ENCODE data around the gene GALM.
"Not testable (repeated sequence)": the region's sequence is repeated elsewhere in the genome, so short reads cannot be mapped to it uniquely, and the experiment has no call there.

The GALM gene

DNA sequence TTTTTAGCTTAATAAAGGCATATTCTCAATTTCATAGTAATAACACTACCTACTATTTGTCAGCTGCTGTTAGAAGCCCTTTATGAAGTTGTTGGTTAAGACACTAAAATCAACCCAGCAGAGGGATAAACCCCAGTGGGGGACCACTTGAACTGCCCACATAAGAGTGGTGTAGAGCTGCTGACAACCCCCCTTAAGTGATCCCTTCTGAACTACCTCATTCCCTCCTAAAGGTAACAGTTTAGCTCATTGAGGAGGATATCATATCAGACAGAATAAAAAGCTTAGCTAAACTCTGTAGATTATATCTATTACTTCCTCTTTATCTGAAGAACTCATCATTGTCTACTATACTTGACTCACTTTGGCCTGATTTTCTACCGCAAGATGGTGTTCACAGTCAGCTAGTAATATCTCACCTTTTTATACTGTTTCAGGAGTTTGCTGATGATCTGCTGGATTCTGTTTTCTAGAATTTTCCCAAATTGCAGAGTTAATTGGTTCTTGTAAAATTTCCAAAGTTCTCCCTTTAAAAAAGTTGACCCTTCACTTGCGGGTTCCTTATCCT, 16.2 kb downstream of the GALM start:
- DNase-seq (ENCODE audit: low read depth in 2 of 2), result no peak

DNA sequence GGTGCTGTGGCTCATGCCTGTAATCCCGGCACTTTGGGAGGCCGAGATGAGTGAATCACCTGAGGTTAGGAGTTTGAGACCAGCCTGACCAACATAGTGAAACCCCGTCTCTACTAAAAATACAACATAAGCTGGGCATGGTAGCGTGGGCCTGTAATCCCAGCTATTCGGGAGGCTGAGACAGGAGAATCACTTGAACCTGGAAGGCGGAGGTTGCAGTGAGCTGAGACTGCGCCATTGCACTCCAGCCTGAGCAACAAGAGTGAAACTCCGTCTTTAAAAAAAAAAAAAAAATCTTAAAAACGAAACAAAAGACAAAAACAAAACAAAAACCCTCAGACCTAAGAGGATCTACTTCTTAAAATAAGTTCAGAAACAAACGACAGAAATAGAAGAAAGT, 16.7 kb downstream of the GALM start:
- not testable (repeated sequence) for DNase-seq (ENCODE audit: low read depth in 2 of 2)

DNA sequence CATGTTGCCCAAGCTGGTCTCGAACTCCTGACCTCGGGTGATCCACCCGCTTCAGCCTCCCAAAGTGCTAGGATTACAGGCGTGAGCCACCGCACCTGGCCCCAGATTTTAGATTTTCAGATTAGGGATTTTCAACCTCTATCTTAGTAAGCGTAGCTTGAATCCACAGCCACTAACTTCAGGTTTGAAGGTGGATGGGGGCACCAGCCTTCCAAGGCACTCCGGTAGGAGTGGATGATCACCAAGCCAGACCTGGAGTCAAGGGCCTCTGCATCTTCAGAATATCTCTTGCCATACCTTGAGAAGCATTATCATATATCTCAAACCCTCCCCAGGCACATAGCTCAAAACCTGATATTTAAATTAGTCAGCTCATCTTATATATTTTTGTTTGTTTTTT, 17.9 kb downstream of the GALM start:
- DNase-seq (ENCODE audit: low read depth in 2 of 2), result no peak

DNA sequence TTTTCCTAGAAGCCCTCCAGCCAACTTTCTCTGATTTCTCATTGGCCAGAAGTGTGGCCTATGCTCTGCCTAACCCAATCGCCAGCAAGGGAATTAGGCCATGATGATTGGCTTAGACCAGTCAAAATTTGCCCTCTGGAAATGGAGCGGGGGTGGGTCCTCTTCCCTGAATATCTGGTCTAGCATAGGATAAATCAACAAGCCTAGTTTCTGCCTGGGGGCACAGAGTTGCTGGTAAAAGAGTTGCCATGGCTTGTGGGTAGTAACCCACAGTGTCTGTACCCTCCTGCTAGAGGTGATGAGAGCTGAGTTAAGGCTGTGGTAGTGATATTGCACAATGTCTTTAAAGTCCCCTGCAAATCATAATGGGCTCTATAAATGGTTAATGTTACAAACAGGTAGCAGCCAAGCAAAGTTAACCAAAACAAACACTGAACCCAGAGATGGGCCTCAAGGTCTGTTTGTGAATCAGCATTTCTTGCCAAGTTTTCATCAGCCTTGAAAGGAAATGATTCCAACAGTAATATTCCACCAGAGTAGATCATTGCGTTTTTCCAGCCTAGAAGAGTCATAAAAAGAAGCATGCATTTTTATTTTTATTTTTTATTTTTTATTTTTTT, 19.3 kb downstream of the GALM start:
- DNase-seq (ENCODE audit: low read depth in 2 of 2), result no peak

DNA sequence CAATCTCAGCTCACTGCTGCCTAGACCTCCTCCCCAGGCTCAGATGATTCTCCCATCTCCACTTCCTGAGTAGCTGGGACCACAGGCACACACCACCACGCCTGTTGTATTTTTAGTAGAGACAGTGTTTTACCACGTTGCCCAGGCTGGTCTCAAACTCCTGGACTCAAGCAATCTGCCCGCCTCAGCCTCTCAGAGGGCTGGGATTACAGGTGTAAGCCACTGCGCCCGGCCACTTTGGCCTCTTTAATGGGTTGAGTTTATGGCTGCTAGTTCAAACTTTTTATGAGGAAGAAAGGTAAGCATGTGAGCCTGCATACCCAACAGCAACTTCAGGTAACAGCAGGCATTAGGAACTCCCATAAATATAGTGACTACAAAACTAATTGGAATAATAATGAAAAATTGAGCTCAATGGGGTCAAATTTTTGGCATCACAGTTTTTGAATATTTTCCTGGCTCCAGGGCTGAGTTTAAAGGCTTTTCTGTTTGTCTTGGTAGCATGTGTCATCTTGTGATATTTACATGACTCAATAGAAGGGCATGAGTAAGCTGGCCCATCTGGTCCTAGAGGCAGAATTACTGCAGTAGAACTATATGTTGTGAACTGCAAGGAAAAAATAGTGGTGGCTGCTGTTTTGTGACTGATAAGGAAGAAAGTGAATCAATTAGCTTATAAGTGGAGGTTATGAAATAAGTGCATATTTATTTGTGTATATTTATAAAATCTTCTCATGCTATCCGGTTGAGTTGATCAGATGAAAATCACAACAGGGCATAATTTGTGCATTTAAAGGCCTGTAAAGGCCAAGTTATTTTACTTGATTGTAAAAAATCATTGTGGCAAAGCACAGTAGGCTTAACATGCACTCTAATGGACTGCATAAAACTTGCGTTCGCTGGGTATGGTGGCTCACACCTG, 24.8 kb downstream of the GALM start:
- no peak for DNase-seq (ENCODE audit: low read depth in 2 of 2)

DNA sequence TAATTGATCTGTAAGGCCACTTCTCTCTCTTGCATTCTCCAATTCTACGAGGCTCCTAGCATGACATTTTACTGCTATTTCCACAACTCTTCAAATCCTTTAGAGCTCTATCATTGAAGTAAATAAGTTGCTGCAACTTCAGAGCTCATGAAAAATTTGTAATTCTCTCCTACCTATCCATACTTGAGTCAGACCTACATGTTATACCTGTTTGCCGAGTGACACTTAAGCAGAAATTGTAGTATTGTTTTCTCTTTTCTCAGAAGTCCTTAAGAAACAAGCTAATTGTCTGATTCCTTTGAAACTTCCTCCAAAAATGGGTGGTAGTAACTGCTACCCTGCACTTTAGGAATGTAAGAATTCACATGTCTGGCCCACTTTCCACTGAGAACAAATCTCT, 26.1 kb downstream of the GALM start:
- no peak for DNase-seq (ENCODE audit: low read depth in 2 of 2)

DNA sequence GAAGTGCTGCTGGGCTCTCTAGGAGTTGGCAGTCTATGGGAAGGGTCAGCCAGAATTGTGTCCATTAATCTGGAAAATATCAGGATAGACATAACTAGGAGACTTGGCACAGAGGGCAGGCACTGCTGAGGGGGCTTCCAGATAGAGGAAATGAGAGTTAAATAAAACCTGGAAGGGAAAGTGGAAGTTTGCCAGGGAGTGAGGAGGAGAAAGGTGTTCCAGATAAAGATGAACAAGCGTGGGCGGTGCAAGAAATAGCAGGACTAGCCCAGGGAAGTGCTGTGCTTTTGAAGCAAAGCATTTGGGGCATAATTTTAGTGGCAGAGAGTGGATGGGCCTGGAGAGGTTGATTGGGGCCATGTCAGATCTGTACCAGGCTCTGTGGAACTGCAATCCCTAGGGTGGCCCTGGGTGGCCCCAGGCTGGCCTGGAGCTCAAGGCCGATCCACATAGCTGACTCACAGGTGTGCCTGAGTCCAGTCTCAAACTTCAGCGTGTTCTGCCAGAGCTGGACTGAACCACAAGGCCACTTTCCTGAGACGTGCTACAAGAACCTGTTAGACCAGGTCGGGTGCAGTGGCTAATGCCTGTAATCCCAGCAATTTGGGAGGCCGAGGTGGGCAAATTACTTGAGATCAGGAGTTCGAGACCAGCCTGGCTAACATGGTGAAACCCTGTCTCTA, 26.9 kb downstream of the GALM start:
- no peak for DNase-seq (ENCODE audit: low read depth in 2 of 2)

DNA sequence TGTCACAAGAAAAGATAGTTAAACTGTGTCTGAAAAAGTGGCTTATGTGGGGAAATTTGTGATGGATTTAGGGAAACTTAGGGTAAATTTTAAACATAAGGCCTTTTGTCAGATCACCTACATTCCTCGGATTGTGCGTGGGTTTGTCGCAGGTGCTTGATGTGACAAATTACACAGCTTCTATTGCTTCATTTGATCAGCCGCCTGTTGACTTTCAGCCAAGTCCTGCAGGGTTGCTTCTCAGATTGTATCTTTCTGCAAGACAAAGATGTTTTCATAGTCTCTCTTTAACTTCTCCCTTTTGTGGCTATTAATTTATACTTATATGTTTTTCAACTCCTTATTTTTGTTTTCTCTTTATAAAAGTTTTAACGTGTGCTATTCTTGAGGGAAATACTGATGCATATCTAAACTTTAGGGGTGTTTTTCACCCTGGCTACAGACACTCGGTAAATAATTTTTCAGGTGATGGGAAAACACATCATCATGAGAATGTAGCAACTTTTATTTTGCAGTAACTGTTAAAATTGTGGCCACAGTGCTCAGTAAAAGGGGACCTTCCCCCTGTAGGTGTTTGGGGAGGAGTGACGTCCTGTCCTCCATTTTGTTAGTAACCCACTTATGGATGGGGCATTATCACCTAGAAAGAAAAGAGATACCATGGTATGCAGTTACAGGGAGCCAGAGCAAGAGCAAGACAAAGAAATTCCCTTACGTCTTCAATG, 31.4 kb downstream of the GALM start:
- DNase-seq (ENCODE audit: low read depth in 2 of 2), result no peak

DNA sequence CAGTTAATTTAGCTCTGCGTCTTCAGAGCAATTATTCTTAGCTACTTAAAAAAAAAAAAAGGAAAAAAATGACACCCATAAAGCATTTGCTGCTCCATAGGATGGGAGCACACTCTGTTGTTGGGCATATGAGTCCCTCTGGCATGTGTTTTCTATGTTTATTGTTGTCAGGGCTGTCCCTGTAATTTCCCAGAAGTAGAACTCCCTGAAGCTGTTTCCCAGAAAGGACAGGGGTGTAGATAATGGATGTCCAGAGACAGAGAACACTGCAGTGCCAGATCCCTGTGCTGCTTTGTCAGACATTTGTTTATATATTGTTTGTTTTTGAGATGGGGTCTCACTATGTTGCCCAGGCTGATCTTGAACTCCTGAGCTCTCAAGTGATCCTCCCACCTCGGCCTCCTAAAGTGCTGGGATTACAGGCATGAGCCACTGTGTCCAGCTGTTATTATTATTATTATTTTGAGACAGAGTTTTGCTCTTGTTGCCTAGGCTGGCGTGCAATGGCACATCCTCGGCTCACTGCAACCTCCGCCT, 32.6 kb downstream of the GALM start:
- DNase-seq (ENCODE audit: low read depth in 2 of 2), result no peak

DNA sequence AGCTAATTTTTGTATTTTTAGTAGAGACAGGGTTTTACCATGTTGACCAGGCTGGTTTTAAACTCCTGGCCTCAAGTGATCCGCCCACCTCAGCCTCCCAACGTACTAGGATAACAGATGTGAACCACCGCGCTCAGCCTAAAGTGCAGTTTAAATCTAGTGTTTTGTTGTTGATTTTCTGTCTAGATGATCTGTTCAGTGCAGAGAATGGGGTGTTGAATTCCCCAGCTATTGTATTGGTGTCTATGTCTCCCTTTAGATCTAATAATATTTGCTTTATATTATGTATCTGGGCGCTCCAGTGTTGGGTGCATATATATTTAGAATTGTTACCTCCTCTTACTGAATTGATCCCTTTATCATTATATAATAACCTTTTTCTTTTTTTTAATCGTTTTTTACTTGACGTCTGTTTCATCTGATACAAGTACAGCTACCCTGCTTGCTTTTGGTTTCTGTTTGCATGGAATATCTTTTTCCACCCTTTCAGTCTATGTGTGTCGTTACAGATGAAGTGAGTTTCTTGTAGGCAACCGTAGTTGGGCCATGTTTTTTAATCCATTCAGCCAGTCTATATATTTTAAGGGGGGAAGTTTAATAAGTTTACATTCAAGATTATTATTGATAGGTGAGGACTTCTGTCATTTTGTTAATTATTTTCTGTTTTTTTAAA, 34.3 kb downstream of the GALM start:
- DNase-seq (ENCODE audit: low read depth in 2 of 2), result no peak

DNA sequence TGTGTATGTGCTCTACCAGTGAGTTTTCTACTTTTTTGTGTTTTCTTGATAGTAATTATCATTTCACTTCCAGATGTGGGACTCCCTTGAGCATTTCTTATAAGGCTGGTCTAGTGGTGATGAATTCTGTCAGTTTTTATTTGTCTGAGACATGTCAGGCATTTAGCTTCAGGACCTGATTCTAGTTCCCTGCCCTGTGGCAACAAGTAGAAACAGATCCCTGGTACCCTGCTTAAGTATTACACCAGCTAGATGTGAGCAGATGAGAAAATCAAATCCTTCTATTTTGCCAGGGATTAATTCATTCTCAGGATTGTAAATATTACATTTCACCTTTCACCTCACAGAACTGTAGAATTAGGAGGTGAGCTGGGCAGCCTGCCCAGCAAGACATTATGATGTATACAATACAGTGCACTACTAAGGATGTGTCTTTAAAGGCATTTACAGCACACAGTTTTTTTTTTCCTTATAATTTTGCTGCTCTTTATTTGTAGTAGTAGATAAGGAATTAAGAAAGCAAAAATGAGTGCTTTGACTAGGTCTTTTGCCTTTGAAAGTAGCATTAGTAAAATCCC, 35.1 kb downstream of the GALM start:
- DNase-seq (ENCODE audit: low read depth in 2 of 2), result no peak

DNA sequence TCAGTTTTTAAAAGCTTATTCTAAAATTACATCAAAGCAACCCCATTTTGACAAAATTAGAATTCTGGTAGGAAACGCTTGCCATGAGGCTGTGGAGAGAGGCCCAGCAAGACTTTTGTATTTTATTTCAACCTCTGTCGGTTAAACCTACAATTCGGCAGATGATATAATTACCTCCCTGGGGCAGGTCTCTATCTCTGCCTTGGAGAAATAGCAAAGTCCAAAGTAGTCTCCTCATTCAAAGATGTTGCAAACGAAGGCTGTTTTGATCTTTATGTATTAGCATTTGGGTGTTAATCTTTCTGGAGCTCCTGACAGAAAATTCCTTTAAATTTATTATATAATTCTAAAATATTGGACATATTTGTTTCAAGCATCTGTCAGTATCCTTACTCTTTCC, 35.6 kb downstream of the GALM start:
- no peak for DNase-seq (ENCODE audit: low read depth in 2 of 2)

DNA sequence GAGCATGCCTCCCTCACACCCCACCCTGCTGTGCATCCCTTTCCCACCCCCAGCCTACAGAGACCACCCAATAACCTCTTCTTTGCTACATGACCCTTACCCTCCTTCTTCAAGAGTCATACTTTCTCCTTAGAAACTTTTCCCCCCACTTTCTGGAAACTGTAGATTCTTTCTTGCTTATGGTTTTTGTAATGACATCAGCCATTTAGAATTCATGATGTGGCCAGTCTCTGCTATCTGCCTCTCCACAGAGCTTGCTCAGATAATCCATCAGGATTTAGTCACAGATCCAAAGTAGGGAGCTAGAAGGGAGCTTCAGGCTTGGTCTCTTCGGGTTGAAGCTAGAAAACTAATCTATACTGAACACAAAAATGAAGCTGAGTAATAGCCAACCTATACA, 36.5 kb downstream of the GALM start:
- no peak for DNase-seq (ENCODE audit: low read depth in 2 of 2)

DNA sequence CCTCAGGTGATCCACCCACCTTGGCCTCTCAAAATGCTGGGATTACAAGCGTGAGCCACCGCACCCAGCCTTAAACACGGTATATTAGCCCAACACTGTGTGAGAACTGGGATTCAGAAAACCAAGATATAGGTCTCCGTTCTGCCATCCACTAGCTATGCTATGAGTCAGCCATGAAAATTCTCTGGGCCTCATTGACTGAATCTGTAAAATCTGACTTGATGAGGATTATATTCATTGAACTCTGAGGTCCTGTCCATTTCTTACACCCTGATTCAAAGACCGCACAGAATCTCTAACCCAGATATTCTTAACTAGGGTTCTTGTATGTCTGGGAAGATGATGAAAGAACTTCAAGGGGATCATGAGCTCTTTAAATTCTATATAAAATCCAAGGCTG, 37.4 kb downstream of the GALM start:
- DNase-seq (ENCODE audit: low read depth in 2 of 2), result not testable (repeated sequence)

DNA sequence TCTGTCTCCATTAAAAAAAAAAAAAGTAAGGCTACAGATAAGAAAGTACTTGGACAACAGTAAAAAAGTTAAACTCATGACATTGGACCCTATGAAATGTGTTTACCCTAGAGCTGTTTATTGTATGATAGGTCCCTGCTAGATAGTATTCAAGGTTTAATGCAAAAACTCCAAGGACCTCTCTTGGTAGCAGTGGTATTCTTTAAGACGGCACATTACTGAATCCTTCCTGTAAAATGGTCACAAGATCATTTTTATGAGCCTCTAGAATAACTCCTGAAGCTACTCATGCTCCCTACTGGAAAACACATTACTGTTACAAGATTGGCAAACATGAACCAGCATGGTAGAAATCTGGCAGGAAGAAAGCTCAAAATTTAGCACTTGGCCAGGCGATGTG, 38.8 kb downstream of the GALM start:
- no peak for DNase-seq (ENCODE audit: low read depth in 2 of 2)

DNA sequence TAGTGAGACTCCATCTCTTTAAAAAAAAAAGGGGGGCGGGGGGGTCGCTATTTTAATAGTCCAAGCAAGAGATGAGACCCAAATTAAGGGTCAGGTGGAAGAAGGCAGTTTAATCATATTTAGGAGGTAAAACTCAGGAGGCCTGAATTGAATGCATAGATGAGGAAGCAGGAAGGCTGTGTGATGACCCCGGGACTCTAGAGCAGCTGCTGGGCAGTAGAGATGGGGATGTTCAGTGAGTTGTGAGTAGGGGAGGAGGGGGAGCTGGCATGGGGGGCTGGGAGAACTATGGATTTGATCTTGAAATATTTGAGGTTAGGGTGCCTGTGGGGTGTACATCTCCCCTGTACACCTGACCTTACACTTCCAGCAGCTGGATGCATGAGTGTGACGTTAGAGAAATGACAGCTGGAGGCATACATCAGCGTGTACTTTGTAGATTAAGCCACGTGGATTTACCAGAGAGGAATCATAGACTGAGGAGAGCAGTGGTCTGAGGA, 41.0 kb downstream of the GALM start:
- no peak for DNase-seq (ENCODE audit: low read depth in 2 of 2)

DNA sequence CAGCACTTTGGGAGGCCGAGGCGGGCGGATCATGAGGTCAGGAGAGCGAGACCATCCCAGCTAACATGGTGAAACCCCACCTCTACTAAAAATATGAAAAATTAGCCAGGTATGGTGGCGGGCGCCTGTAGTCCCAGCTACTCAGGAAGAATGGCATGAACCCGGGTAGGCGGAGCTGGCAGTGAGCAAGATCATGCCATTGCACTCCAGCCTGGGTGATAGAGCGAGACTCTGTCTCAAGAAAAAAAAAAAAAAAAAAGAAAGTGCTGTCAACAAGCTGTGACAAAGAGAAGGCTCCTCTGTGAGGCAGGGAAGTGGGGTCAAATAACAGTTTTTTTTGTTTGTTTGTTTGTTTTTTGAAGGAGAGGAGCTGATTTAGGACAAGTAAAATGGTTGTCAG, 42.6 kb downstream of the GALM start:
- DNase-seq (ENCODE audit: low read depth in 2 of 2), result not testable (repeated sequence)

DNA sequence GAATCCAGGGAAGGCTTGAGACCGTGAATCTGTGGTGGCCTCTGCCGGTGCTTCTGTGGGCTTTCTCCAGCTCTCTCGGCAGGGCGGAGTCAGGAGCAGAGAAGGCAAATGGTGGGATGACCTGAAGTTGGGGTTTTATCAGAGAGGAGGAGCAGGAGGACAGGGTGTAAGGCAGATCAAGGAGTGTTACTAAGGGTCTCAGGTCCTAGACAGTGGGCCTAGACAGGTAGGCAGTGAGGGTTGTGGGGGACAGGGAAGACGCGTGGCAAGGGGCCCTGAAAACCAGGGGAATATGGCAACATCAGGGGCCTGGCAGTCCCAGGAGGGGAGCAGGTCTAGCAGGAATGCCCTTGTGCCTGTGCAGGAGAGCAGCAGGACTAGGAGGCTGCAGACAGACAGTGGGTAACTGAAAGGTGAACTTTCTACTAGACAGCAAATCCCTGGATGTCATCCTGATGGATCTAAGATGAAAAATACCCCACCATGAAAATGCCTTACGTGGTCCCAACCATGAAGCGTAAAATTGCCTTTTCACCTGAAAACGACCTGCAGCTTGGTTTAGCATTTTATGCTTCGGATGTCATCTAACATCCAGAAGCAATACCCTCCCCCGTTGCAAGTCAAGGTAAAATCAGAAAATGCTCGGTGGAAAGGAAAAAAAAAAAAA, 43.1 kb downstream of the GALM start:
- DNase-seq (ENCODE audit: low read depth in 2 of 2), result no peak

DNA sequence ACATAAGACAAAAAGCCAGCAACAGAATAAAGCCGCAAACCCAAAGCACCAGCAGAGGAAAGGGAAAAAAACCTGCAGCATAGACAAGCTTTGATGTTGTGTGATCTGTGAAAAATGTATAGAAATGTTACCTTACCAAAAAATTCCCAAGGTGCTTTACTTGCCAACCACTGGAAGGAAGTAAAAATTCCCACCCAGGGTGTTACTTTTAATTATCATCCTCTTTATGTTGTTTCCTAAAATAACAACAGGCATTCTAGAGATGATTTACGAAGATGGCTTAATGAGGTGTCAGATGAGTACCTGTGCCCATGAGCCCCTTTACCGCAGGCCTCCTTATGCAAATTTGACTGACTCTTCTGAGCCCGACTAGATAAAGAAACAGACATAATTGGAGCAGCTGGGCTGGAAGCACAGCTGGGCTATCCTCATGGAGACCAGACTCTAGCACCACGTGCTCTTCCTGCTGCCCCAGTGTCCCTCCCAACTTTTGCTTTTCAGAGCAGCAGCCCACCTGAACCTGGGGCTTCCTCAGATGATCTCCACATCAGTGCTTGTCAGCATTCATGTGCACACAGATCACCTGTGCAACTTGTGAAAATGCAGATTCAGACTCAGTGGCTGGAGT, 43.8 kb downstream of the GALM start:
- DNase-seq (ENCODE audit: low read depth in 2 of 2), result no peak

All from stimulated activated CD8-positive, alpha-beta memory T cell treated with anti-CD3 and anti-CD28 coated beads, Interleukin-15, amount 100 ng/mL, for 4 hours (primary cell).